T1000 (cell line): Measurements from ENCODE around the gene ALOX5.

Source experiments
- DNase-seq: peaks from one replicate; lab custom pipeline; 2025; ENCODE audit warnings: mixed read lengths; lab: John Stamatoyannopoulos, UW

The ALOX5 gene

DNA sequence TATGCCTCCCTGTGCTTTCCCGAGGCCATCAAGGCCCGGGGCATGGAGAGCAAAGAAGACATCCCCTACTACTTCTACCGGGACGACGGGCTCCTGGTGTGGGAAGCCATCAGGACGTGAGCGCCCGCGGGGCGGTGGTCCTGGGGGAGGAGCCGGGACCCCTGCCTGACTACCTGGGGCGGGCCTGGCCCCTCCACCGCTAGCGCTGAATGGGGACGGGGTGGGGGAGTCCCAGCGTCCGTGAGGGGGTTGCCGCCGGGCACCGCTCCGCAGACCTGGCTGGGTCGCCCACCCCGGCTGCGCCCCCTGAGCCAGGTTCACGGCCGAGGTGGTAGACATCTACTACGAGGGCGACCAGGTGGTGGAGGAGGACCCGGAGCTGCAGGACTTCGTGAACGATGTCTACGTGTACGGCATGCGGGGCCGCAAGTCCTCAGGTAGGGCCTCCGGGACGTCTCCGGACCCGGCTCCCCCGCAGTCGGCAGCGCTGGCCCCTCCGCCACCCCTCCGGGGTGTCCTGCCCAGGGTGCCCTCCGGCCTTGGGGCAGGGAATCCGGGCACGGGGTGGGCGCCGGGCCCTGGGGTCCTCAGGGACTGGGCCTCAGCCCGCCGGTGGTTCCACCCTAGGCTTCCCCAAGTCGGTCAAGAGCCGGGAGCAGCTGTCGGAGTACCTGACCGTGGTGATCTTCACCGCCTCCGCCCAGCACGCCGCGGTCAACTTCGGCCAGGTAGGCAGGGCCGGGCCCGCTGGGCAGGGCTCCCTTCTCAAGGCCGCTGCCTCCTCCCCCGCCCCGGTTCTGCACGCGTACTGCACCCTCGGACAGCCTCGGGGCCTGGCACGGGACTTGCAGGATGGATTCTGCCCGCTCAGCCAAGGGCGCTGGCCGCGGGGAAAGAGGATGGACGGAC, 69.3 kb downstream of the ALOX5 start:
- no peak for DNase-seq

DNA sequence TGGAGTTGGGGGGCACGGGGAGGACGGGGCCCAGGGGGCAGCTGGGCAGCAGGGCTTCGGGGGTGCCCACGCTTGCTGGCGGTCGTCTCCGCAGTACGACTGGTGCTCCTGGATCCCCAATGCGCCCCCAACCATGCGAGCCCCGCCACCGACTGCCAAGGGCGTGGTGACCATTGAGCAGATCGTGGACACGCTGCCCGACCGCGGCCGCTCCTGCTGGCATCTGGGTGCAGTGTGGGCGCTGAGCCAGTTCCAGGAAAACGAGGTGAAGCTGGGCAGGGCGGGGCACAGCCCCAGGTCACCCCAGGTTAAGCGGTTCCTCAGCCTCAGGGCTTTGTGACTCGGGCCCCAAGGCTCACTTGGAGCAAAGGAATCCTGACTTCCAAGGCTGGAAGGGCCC, 70.0 kb downstream of the ALOX5 start:
- no peak for DNase-seq

- DNase-seq: no peak
Observed at GRCh38 chr10:45444976-45445898, 71.2 kb downstream of the ALOX5 start.

DNA sequence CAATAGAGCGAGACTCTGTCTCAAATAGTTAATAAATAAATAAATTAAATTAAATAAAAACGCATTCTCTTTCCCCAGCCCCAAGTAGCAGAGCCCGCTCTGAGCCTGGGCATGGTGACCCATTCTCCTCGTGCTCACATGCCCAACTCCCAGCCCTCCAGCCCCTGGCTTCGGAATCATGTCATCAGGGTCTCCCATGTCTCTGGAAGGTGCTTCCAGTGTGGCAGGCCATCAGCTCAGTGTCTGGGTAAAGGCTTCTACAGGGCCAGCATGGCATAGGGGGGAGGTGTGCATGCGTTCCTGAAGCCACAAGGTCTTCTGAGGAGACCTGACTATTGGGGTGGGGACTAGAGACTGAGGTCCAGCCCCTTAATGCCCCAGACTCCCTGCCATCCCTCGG, 72.8 kb downstream of the ALOX5 start:
- DNase-seq: no peak

GRCh38 chr10:45447416-45447815, 73.4 kb downstream of the ALOX5 start:
- no peak for DNase-seq

- no peak for DNase-seq
Observed at GRCh38 chr10:45450866-45451265, 76.8 kb downstream of the ALOX5 start.

- DNase-seq: no peak
Observed at GRCh38 chr10:45451407-45451806, 77.4 kb downstream of the ALOX5 start.

DNA sequence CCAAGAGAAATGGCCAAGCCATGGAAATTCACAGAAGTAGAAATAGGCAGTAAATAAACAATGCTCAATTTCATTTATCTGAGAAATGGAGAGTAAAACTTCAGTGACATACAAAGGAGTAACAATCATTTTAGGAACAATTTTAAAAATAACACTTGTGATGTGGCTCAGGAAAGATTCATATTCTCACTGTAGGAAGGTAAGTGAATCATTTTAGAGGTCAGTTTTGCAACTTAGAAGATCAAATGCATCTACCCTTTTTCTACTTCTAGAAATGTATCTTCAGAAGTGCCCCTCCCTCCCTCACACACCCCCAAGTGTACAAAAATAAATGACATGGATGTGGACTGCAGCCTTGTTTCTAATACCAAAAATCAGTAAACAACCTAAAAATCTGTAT, 78.3 kb downstream of the ALOX5 start:
- no peak for DNase-seq

GRCh38 chr10:45452743-45453452, 78.9 kb downstream of the ALOX5 start:
- no peak for DNase-seq

- no peak for DNase-seq
Observed at GRCh38 chr10:45453639-45454255, 79.7 kb downstream of the ALOX5 start.

GRCh38 chr10:45454262-45454661, 80.2 kb downstream of the ALOX5 start:
- no peak for DNase-seq

DNA sequence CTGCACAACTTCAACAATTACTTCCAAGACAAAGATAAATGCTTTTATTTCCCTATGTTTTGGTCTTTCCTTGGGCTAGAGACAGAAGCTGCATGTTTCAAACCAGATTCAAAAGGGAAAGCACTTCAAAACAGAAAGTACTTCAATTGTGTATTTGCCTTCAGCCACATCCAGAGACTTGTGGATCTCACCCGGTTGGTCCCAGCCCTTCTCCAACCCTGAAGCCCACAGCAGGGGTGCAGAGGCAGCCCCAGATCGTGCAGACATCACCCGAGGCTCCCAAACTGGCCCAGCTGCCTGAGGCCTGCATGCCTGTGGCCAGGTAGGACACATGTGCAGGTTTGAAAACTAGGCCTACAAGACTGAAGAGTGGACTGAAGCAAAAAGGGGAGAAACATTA, 80.8 kb downstream of the ALOX5 start:
- no peak for DNase-seq

- no peak for DNase-seq
Observed at GRCh38 chr10:45456233-45456632, 82.2 kb downstream of the ALOX5 start.

GRCh38 chr10:45456822-45457221, 82.8 kb downstream of the ALOX5 start:
- DNase-seq: no peak

DNA sequence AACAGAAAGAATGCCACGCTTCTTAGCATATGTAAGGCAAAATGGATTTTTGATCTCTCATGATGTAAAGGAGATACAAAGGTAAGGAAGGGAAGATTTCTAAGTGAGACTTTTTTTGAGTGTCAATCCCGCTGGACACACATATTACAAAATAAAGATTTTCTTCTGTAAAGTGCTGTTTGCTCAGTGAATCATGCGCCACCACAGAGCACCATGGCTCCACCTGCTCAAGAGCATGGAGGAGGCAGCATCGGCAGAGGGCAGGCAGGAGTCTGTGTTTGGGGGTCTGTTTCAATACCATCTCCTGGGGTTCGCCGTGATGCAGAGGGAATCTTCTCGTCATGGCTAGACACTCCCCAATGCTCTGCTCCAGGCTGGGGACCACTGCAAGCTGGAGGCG, 83.5 kb downstream of the ALOX5 start:
- DNase-seq: no peak

DNA sequence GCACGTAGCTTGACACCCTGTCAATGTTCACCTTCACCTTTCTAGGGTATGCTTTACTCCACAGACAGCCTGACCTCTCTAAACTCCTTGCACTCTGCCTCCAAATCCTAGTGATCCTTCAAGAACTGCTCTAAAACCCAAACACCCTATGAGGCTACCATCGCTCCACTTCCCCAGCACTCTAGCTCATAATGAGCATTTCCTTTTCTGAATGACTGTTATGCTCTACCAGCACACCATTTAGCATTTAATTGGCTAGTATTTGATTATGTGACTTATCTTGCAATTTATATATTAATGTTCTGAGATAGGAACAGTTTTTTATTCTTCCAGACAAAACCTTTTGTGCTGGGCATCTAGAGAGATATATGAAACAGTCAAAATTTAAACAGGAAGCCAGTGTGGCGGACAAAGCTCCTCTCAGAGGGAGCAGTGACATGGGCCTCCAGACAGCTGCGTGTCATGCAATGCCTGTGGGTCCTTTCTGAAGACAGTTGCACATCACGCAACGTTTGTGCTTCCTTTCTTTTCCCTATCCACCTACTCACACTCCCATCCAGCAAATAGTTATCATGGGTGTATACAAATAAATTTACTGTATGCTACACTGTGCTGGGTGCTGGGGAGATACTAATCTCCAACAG, 86.3 kb downstream of the ALOX5 start:
- no peak for DNase-seq

GRCh38 chr10:45461034-45461433, 87.0 kb downstream of the ALOX5 start:
- no peak for DNase-seq

DNA sequence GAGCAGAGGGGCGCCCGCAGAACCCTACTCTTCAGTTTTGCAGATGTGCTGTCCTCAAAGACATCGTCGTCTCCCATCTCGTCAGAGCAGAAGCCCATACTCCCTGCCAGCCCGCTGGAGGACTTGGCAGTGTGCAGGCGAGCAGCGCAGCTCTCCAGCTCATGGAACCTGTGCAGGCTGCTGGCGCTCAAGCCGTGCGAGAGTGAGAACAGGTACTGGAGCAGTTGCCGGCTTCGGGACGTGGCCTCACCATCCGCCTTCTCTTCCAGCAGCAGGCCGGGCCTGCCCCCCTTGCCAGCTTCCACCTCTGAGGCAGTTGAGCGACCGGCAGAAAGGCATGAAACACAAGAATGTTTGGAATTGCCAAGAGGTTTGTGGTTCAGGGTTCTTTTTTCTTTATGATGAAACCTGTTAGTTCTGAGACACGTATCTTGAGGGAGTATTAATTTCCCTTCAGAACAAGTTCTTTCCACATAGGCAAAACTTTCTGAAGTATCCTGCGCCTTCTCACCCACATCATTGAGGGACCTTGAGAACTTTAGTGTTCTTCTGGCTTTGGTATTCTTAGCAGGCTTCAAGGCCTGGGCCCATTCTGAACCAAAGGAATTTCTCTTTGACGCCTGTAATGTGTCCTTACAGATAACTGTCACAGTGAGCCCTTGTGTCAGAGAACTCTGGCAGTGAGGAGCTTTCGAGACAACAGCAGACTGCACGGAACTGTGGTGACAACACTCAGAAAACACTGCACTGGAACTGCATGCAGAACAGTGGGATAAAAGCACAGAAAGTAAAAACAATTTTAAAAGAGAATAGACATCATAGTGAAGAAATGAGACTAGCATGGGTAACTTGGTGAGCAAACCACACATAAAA, 89.5 kb downstream of the ALOX5 start:
- no peak for DNase-seq

DNA sequence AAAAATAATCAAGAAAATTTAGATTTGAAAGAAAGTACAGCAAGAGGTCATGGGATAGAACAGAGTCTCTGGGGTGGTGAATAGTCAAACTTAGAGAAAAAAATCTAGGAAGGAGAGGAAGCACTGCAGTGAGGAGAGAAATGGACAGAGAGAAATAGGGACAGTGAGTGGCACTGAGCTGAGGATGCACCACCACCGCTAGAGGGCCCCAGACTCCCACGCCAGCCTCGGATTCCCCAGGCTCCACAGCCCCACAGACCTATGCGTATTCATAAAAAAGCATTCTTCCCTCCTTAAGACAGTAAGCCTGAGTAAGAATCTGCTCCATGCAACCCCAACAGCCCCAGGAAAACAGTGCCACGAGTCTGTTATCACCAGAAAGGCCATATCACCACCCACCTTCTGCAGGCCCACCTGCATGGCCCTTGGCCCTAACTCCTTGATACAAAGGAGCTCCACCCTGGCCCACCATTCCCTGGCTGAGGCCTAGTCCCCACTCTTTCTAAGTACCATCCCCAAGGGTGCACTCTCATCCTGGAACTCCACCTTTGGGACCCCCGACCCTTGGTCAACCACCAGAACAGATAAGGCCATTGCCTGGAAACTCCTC, 91.0 kb downstream of the ALOX5 start:
- no peak for DNase-seq

DNA sequence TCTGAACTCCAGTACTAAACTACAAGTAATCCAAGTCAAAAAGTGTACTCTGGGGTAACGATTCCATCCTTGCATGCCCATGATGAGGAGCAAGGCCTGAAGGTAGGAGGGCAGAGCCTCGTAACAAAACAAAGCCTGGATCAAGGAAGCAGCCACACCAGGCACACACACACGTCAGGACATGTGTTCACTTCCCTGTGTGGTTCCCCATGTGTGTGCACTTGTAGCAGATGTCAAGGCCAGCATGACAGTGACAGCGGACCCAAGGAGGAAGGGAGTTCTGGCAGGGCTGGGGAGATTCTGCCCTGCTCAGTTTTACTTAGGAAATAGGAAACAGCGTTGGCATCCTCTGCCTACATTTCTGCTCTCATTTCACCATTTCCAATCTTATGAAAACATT, 92.8 kb downstream of the ALOX5 start:
- DNase-seq: no peak
